ENCODE results near the gene TSR1.

GRCh38 chr17:2289878-2290478, 46.3 kb downstream of the TSR1 start:
- TF ChIP-seq POLR2A (IDR thresholded peaks at IDR 0.05) (no peak), CTCF (IDR thresholded peaks at IDR 0.05) (no peak)
